Neuronal stem cell (in vitro differentiated cells): ENCODE measurements around the gene MEIS2.

Experiments used
- DNase-seq: peaks from one replicate; pipeline ENCODE4 v3.0.0-alpha.2; 2013; ENCODE audit warnings: low spot score
- H2AFZ ChIP-seq: one replicate; pipeline ENCODE4 v1.6.1; 2013; ENCODE audit warnings: mild to moderate bottlenecking, low read length, inconsistent platforms
- H2AK5ac ChIP-seq: 2 replicates; pipeline ENCODE4 v1.6.1; 2013; ENCODE audit warnings: low read depth, mild to moderate bottlenecking, inconsistent platforms, low read length, moderate library complexity, mixed read lengths
- H2BK120ac ChIP-seq: 2 replicates; pipeline ENCODE4 v1.6.1; 2013; ENCODE audit warnings: low read depth, mild to moderate bottlenecking, inconsistent platforms, low read length, moderate library complexity, mixed read lengths
- H2BK12ac ChIP-seq: one replicate; pipeline ENCODE4 v1.6.1; 2013; ENCODE audit warnings: low read length, inconsistent platforms
- H2BK15ac ChIP-seq: 2 replicates; pipeline ENCODE4 v1.6.1; 2013; ENCODE audit warnings: mild to moderate bottlenecking, low read length, inconsistent platforms, mixed read lengths
- H2BK5ac ChIP-seq: one replicate; pipeline ENCODE4 v1.6.1; 2013; ENCODE audit warnings: inconsistent platforms, mild to moderate bottlenecking, low read length, moderate library complexity
- H3K14ac ChIP-seq: one replicate; pipeline ENCODE4 v1.6.1; 2013; ENCODE audit warnings: low read length, inconsistent platforms
- H3K18ac ChIP-seq: 2 replicates; pipeline ENCODE4 v1.6.1; 2013; ENCODE audit warnings: low read length, inconsistent platforms
- H3K23ac ChIP-seq: 2 replicates; pipeline ENCODE4 v1.6.1; 2013; ENCODE audit warnings: low read depth, mild to moderate bottlenecking, mixed read lengths, low read length, inconsistent platforms; ENCODE audit not compliant: poor library complexity
- H3K27ac ChIP-seq: replicated peaks from 3 replicates; pipeline ENCODE4 v1.5.1; 2013; ENCODE audit warnings: low read length, inconsistent platforms
- H3K27me3 ChIP-seq, 3 experiments: 2 replicates each; pipeline ENCODE4 v1.6.1; 2013; ENCODE audit warnings: low read length in 3 of 3, mild to moderate bottlenecking in 2 of 3, inconsistent platforms in 1 of 3, low read depth in 1 of 3, mixed read lengths in 1 of 3, moderate library complexity in 1 of 3; ENCODE audit not compliant: control insufficient read depth in 3 of 3, insufficient read depth in 3 of 3
- H3K36me3 ChIP-seq, 2 donors: replicated peaks in 1 of 2; 2 replicates each; pipeline ENCODE4 v1.6.1; 2013; ENCODE audit warnings: low read length in 2 of 2; ENCODE audit not compliant: control insufficient read depth in 2 of 2, insufficient read depth in 2 of 2
- H3K4ac ChIP-seq: 2 replicates; pipeline ENCODE4 v1.6.1; 2013; ENCODE audit warnings: inconsistent platforms, mild to moderate bottlenecking, low read length, moderate library complexity
- H3K4me1 ChIP-seq, 2 donors: 1 replicate in 1 of 2; 2 replicates in 1 of 2; pipeline ENCODE4 v1.6.1; 2013; ENCODE audit warnings: low read length in 2 of 2, low read depth in 1 of 2; ENCODE audit not compliant: control insufficient read depth in 2 of 2, insufficient read depth in 1 of 2
- H3K4me2 ChIP-seq: one replicate; pipeline ENCODE4 v1.6.1; 2013; ENCODE audit warnings: mild to moderate bottlenecking, low read length, inconsistent platforms; ENCODE audit not compliant: insufficient read depth, poor library complexity, severe bottlenecking
- H3K4me3 ChIP-seq, 2 donors: 2 replicates each; pipeline ENCODE4 v1.5.1; 2013; ENCODE audit warnings: low read length in 2 of 2, mild to moderate bottlenecking in 2 of 2, inconsistent platforms in 1 of 2, moderate library complexity in 1 of 2
- H3K79me1 ChIP-seq: one replicate; pipeline ENCODE4 v1.6.1; 2013; ENCODE audit warnings: low read depth, mild to moderate bottlenecking, inconsistent platforms, low read length, moderate library complexity
- H3K9ac ChIP-seq: one replicate; pipeline ENCODE4 v1.6.1; 2013; ENCODE audit warnings: mild to moderate bottlenecking, low read depth, low read length, inconsistent platforms; ENCODE audit not compliant: poor library complexity
- H3K9me3 ChIP-seq, 2 donors: replicated peaks in 1 of 2; 2 replicates each; pipeline versions ENCODE3 to v1.6.1; 2013; ENCODE audit warnings: low read length in 2 of 2, mild to moderate bottlenecking in 2 of 2, inconsistent platforms in 1 of 2, low read depth in 1 of 2, mixed read lengths in 1 of 2, moderate library complexity in 1 of 2; ENCODE audit not compliant: control insufficient read depth in 2 of 2, insufficient read depth in 1 of 2
- H4K8ac ChIP-seq: one replicate; pipeline ENCODE4 v1.6.1; 2013; ENCODE audit warnings: low read depth, mild to moderate bottlenecking, inconsistent platforms, low read length, moderate library complexity
- H4K91ac ChIP-seq: one replicate; pipeline ENCODE4 v1.6.1; 2013; ENCODE audit warnings: low read length, low read depth, mild to moderate bottlenecking, inconsistent platforms; ENCODE audit not compliant: poor library complexity
- WGBS, 2 donors: extraction: QIAGEN DNeasy Blood & Tissue Kit; methylation state at CpG; one replicate each; pipeline ENCODE4 v1.1.7; 2013; ENCODE audit warnings: missing lambda C conversion rate in 2 of 2, mixed read lengths in 1 of 2; ENCODE audit not compliant: insufficient read length in 2 of 2, insufficient replicate concordance in 1 of 2; ENCODE audit errors: extremely low coverage in 2 of 2; 5-methylcytosine and 5-hydroxymethylcytosine counted together

Gene MEIS2

DNA sequence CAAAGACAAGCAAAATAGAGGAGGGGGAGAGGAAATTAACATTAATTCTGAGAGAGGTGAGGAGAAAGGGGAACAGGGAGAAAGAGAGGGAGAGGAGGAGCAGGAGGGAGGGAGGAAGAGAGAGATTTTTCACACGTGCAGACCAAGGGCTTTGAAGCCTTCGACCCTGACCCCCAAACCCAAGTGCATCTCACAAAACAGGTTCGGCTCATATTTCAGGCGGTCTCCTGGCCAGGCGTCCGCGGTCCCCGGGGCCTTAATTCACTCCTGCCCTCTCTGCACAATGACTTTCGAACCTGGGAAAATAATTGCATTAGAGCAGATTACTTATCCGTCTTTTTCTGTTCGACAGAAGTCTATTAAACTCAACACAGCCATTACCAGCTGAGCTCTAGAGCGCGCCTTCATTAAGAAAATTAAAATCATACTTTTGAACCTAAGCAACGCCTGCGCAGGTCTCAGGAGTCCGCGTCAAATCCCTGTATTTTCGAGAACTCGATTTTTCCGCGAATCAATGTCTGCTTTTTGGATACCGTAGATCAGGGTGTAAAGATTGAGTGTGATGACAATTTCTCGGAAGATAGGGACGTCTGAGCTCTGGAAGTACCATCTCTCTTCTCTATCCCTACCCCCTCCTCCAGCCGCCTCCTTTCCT lies 220.7 kb downstream of the MEIS2 start:
- Histone ChIP-seq H2AK5ac (no peak overlapping the region), H4K91ac (no peak overlapping the region), H3K18ac (no peak overlapping the region), H2BK15ac (no peak overlapping the region), H3K4me1 (peaks cover 6 to 20% of the 10 kb centered on the region in 2 donors), H3K14ac (no peak overlapping the region), H3K9ac (no peak overlapping the region), H3K27ac (no peak overlapping the region), H3K4me2 (peak overlapping the region; percentile 61), H3K4me3 (no peak overlapping the region), H3K36me3 (no peaks in the 10 kb centered on the region), H2AFZ (no peak overlapping the region), H3K4ac (no peak overlapping the region), H3K27me3 (peaks cover 21 to 59% (median 36%) of the 10 kb centered on the region in 3 experiments), H3K23ac (no peak overlapping the region), H4K8ac (no peak overlapping the region), H2BK12ac (no peak overlapping the region), H3K79me1 (no peaks in the 10 kb centered on the region), H2BK120ac (no peak overlapping the region), H2BK5ac (no peak overlapping the region), H3K9me3 (no peaks in the 10 kb centered on the region)
- no CpG with 5 or more reads among the region's 25 CpGs for WGBS, 2 donors
- DNase-seq: no peak

DNA sequence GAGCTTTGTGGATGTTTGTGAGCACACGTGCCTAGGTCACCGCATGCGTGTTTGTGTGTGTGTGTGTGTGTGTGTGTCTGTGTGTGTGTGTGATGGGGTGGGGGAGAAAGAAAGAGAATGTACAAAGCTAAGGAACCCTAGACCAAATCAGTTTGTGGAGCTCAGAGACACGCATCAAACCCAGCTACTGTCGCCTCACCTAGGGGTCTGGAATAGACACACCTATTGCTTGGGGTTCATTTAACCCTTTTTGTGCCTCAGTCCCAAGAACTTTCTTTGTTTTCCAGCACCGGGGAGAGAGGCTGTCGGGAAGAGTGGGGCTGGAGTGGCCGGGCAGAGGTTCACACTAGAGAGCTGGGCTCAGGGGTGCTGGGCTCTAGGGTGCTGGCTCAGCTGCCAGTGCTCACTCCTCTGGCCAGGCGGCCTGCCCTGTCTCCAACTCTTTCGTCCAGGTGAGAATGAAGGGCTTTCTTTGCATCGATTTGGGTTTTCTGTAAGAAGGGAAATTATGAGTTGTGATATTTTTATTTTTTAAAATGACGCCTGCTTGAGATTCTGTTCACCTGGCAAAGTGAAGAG lies 221.6 kb downstream of the MEIS2 start:
- Histone ChIP-seq H3K4ac (no peak overlapping the region), H2BK120ac (no peak overlapping the region), H2AK5ac (no peak overlapping the region), H3K23ac (no peak overlapping the region), H3K9me3 (no peaks in the 10 kb centered on the region), H3K9ac (no peak overlapping the region), H3K27me3 (peaks cover 21 to 59% (median 30%) of the 10 kb centered on the region in 3 experiments), H3K79me1 (no peaks in the 10 kb centered on the region), H3K36me3 (no peaks in the 10 kb centered on the region), H3K4me3 (no peak overlapping the region), H2AFZ (no peak overlapping the region), H3K18ac (no peak overlapping the region), H3K14ac (no peak overlapping the region), H2BK12ac (no peak overlapping the region), H4K91ac (no peak overlapping the region), H3K27ac (no peak overlapping the region), H3K4me2 (peak overlapping the region; percentile 57), H2BK15ac (no peak overlapping the region), H2BK5ac (no peak overlapping the region), H3K4me1 (peaks cover 0 to 16% of the 10 kb centered on the region in 2 donors), H4K8ac (no peak overlapping the region)
- DNase-seq: peak; percentile 5
- WGBS, 2 donors: no CpG with 5 or more reads among the region's 12 CpGs

DNA sequence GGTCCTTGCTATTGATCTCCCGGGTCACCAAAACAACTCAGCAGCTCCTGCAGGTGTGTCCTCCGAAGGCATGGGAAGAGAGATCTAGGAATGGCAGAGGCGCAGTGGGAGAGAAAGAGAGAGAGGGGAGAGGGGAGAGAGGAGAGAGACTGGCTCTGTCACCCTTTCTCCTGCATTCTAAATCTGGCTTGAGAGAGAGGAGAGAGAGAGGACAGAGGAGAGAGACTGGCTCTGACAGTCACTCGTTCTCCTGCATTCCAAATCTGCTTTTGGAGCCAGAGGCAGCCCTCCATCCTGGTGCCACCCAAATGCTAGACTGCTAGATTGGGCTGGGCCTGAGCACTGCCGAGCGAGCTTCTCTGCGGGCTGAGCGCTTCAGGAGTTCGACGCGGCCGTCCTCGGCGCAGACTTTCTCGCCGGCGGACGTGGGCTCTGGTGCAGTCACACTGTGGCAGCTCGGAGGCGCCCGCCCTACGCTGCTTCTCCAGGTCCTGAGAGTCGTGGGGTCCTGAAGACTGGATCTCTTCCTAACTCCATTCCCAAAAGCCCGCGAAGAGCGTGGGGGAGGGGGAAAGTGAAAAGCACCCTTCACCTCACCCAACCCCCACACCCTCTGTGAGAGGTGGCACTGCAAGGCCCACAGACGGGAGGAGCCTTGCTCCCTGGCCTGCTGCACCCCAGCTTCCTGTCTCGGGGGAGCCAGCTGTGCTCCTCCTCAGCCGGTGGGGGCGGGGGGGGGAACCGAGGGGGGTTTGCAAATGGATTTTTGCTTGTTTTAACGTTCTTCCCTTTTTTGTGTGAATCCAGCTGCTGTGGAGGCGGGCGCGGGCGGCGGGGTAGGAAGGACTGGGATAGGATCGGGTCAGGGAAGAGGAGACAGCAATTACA lies 222.3 kb downstream of the MEIS2 start:
- Histone ChIP-seq H3K36me3 (no peaks in the 10 kb centered on the region), H3K9me3 (no peaks in the 10 kb centered on the region), H3K27ac (no peak overlapping the region), H3K27me3 (peaks cover 21 to 55% (median 26%) of the 10 kb centered on the region in 3 experiments), H3K9ac (no peak overlapping the region), H2BK15ac (peak overlapping the region; percentile 65), H2BK120ac (no peak overlapping the region), H2BK12ac (no peak overlapping the region), H3K4me2 (peak overlapping the region; percentile 57), H3K4me1 (peaks cover 0 to 16% of the 10 kb centered on the region in 2 donors), H3K4ac (no peak overlapping the region), H3K4me3 (peak overlapping the region in 1 of 2 donors; percentile 64), H2BK5ac (no peak overlapping the region), H4K8ac (peak overlapping the region; percentile 32), H3K23ac (peak overlapping the region; percentile 35), H4K91ac (no peak overlapping the region), H3K79me1 (no peaks in the 10 kb centered on the region), H3K14ac (peak overlapping the region; percentile 79), H2AFZ (peak overlapping the region; percentile 48), H2AK5ac (no peak overlapping the region), H3K18ac (peak overlapping the region; percentile 91)
- no CpG with 5 or more reads among the region's 38 CpGs for WGBS, 2 donors
- peak; percentile 39 for DNase-seq

DNA sequence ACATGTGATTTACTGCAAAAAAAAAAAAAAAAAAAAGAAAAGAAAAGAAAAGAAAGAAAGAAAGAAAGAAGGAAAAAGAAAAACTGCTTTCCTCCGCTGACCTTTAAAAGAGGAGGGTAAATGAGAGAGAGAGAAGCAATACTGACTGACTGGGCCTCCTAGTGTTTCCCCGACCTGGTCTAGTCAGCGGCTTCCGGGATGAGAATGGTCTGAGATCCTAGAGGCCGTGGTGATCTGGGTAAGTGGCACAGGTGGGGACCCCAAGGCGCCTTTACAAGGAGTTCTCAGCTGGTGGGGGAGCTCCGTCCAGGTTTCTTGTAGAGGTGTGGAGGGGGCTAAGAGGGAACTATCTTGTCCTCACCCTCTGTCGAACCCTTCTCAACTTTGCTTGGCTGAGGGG lies 223.1 kb downstream of the MEIS2 start:
- Histone ChIP-seq H2AK5ac (no peak overlapping the region), H4K8ac (no peak overlapping the region), H3K14ac (no peak overlapping the region), H3K4ac (no peak overlapping the region), H3K9ac (no peak overlapping the region), H2BK120ac (no peak overlapping the region), H2BK12ac (no peak overlapping the region), H3K27ac (no peak overlapping the region), H3K4me3 (no peak overlapping the region), H3K23ac (no peak overlapping the region), H3K4me1 (peaks cover 0 to 16% of the 10 kb centered on the region in 2 donors), H3K18ac (no peak overlapping the region), H4K91ac (no peak overlapping the region), H2BK5ac (no peak overlapping the region), H3K36me3 (no peaks in the 10 kb centered on the region), H2AFZ (peak overlapping the region; percentile 48), H3K79me1 (no peaks in the 10 kb centered on the region), H3K27me3 (peaks cover 19 to 48% (median 20%) of the 10 kb centered on the region in 3 experiments), H2BK15ac (no peak overlapping the region), H3K4me2 (peak overlapping the region; percentile 11), H3K9me3 (no peaks in the 10 kb centered on the region)
- no CpG with 5 or more reads among the region's 8 CpGs for WGBS, 2 donors
- DNase-seq: no peak
